ENCODE measurements around the gene TCF25.

The TCF25 gene

DNA sequence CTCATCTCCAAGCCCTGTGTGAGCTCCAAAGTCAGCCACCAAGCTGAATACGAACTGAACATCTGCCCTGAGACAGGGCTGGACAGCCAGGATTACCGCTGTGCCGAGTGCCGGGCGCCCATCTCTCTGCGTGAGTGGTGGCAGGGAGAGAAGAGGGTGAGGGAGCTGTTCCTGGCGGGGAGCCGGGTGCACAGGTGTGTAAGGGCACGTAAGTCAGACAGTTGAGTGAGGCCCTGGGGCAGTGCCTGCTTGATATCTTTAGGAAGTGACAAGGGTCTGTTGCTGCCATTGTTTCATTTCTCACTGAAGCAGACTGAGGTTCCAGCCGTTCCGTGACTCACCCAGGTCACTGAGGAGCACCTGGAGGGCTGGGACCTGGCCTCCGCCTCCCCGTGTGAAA, 87.6 kb downstream of the TCF25 start:
- FAIRE-seq (no peak), DNase-seq (ENCODE audit: insufficient read length, low spot score) (no peak)
